Hepatocyte (in vitro differentiated cells): ENCODE measurements around the gene DIDO1.

ENCODE experiments used
- CTCF ChIP-seq: fragments of 200-600 bp; sonication (generic); IDR thresholded peaks from 2 replicates; pipeline ENCODE4 v1.5.1; 2016; ENCODE audit warnings: antibody characterized with exemption, mild to moderate bottlenecking; ENCODE audit not compliant: poor library complexity
- EZH2 ChIP-seq: fragments of 200-600 bp; sonication (generic); IDR thresholded peaks from 2 replicates; pipeline ENCODE4 v1.6.1; 2016; ENCODE audit warnings: antibody characterized with exemption, mild to moderate bottlenecking, borderline replicate concordance

- no peak for TF ChIP-seq CTCF
- TF ChIP-seq EZH2, result no peak
Observed at GRCh38 chr20:62906209-62906608, 20.1 kb downstream of the DIDO1 start.
